Activated naive CD4-positive, alpha-beta T cell (primary cell): Measurements from ENCODE around the gene VGLL4.
"Not testable (repeated sequence)": the region's sequence is repeated elsewhere in the genome, so short reads cannot be mapped to it uniquely, and the experiment has no call there.

Source experiments
- DNase-seq, 4 experiments: peaks; one replicate each; lab custom pipeline; 2025; lab: John Stamatoyannopoulos, UW

Gene VGLL4

GRCh38 chr3:11583638-11584046 lies 60.1 kb downstream of the VGLL4 start:
- DNase-seq, result no peak

GRCh38 chr3:11583235-11583634 lies 60.5 kb downstream of the VGLL4 start:
- no peak for DNase-seq

- no peak for DNase-seq
Observed at GRCh38 chr3:11582191-11582968, 61.3 kb downstream of the VGLL4 start.

- DNase-seq, result no peak
Observed at GRCh38 chr3:11581237-11582190, 62.2 kb downstream of the VGLL4 start.

DNA sequence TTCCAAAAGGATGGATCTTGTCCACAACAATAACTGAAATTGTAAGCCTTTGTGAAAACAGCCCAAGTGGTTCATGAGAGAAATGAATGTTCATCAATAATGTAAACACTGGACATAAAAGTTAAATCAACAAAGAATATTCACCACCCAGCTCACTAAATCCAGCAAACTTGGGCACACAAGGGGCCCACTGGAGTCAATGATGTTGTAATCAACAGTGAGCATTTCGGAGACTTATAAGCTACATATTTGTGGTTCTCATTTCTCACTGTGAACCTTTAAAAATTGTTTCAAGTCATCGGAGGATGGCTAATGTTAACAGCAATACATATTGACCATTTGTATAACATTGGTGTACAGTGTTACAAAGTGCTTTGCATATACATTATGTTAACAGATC lies 63.1 kb downstream of the VGLL4 start:
- no peak for DNase-seq

GRCh38 chr3:11578169-11578568 lies 65.5 kb downstream of the VGLL4 start:
- no peak for DNase-seq

GRCh38 chr3:11576453-11576852 lies 67.3 kb downstream of the VGLL4 start:
- no peak for DNase-seq

DNA sequence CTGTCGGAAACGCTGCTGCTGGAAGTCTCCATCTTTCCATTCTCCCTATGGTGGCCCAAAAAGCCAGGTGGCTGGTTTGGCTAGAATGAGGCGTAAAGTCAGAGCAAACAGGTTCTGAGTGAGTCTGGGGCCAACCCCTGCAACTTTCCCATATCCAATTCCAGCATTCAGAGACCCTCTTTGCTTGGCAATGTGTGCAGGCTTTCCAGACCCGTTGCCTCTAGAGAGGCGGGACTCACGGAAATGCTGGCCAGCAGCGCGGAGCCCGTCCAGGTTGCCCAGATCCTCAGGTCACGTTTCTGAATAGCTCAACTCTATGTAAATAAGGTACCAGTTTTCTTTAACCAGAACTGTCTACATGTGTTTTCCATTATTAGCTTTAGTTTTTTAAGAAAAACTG lies 68.0 kb downstream of the VGLL4 start:
- DNase-seq, result no peak

DNA sequence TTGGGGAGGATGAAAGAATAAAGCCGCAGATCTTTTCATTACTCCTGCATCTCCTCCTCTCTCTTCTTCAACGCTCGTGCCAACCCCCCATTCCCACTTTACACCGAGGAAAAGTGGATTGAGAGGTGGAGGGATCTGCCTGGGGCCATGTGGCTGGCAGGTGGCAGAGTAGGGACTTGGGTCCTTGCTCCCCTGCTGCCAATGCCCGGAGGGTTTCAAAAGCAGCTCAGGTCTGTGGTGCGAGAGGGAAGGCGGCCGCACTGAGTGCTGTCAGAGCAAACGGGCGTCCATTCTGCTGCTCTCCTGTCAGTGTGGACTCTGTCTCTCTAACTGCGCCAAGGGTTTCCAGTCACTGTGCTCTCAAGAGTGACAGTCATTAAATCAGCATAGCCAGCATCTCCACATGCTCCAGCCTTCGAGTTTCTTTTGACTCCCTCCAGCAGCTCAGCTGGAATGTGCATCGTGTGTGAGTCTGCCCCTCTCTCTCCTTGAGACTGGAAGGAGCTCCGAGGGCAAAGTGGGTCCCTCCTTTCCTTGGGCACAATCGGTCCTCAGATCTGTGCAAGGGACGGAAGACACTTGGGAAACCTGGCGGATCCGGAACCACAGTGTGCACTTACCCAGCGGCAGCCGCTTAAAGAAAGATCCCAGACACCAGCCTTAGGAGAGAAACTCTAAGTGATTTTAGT lies 68.6 kb downstream of the VGLL4 start:
- no peak for DNase-seq

DNA sequence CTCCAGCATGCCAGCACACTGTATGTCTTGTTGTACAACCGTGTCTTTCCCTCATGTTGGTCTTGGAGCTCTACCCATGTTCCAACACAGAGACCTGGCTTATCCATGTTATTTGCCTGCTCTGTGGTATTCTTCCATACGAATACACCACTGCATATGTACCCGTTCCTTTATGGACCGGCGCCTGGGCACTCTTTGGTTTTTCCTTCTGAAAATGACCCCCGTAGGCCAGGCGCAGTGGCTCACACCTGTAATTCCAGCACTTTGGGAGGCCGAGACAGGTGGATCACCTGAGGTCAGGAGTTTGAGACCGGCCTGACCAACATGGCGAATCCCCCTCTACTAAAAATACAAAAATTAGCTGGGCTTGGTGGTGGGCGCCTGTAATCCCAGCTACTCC lies 71.1 kb downstream of the VGLL4 start:
- not testable (repeated sequence) for DNase-seq

DNA sequence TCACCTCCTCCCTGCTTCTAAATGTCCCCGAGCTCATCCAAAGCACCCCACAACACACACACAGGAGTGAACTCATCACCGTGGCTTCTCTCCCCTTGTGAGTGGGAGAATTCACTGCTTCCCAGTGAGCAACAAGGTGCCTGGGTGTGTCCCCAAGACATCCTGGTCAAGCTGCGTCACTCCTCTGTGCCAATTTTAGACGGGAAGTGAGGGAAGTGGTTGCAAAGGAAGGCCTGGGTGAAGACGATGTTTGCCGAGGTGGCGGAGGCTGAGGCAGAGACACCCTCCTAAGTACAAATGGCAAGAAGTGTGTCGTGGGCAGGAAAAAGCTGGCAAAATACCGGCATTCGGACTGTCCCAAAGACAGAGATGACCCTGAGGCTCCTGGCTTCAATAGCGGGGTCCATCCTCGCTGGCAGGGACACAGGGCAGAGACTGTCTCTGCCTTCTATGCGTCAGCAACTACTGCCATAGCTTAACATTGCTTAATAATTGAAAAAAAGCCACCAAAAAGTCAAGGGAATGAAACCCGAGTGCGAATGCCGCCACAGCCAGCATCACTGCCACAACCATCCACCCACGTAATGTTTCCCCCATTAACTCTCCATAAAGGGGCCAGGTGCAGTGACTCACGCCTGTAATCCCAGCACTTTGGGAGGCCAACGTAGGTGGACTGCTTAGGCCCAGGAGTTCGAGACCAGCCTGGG lies 72.8 kb downstream of the VGLL4 start:
- DNase-seq, result no peak

GRCh38 chr3:11570251-11570650 lies 73.5 kb downstream of the VGLL4 start:
- no peak for DNase-seq

GRCh38 chr3:11569156-11569741 lies 74.5 kb downstream of the VGLL4 start:
- no peak for DNase-seq

- no peak for DNase-seq
Observed at GRCh38 chr3:11568503-11569155, 75.1 kb downstream of the VGLL4 start.

DNA sequence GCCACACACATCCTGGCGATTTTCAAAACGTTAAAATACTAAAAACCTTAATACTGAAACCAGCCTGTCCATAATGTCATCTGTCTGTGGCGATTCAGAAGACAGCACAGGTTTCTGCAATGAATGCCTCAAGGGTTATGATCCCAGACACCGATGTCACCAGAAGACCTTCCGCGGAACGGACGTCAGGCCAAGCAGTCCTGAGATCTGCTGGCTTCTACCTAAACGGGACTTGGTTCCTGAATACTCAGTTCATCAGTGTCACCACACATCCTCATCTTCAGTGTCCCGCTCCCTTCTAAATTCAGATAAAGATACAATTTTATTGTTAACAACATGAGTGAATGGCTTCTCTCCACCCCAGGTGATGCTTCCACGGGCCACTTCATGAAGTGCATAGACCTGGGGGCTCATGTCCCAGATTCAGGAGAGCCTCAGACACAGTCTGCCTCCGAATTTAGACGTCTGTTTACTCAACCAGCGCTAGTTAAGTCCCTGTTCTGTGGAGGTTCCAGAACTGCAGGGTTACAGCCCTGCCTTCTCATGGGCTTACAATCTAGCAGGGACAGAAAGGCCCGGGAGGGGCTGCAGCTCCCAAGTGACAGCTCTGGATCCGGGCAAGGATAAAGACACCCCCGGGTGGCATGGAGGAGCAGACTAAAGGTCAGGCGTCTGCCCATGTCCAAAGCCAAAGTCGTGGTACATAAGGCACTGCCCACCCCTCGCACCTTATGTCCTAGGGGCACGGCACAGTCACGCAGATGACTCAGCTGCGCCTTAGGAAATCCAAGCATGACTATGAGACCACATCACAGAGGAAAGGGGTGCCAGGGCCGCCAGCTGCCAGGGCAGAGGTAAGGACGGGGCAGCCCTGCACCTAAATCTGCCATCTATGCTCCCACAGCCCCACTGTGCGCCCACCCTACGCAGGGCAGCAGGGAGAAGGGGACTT lies 75.9 kb downstream of the VGLL4 start:
- no peak for DNase-seq

GRCh38 chr3:11566916-11567315 lies 76.8 kb downstream of the VGLL4 start:
- no peak for DNase-seq

DNA sequence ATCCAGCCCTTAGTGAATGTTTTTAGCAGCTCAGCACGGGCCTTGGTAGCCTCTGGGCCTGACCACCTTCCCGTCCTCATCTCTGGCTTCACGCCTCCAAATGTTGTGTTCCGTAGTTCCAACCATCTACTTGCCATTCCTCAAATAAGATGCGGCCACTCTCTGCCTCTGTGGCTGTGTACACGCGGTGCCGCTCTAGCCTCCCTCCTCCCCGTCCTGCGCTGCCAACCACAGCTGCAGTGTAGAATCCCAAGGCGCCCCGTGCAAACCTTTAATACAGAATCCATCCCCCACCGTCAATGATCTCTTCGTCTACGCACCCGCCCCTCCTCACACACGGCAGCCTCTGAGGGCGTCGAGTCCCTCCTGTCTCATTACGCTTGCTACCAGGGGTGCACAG lies 77.2 kb downstream of the VGLL4 start:
- no peak for DNase-seq

DNA sequence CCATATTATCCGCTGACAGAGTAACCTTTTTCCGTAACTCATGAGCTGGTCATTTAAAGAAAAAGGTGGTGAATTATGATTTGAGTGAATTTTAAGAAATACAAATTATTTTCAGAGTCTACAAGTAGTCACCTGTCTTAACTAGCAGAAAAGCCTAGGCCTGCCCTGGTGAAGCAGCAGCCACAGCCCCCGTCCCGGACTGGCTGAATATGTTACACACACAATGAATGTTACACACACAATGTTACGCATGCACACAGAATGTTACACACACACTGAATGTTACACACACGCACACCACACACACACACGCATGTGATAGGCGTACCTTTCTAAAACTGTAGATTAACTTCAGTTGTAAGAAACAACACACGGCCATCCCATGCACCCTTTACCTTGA lies 77.8 kb downstream of the VGLL4 start:
- no peak for DNase-seq

GRCh38 chr3:11565492-11565891 lies 78.2 kb downstream of the VGLL4 start:
- DNase-seq, result no peak

DNA sequence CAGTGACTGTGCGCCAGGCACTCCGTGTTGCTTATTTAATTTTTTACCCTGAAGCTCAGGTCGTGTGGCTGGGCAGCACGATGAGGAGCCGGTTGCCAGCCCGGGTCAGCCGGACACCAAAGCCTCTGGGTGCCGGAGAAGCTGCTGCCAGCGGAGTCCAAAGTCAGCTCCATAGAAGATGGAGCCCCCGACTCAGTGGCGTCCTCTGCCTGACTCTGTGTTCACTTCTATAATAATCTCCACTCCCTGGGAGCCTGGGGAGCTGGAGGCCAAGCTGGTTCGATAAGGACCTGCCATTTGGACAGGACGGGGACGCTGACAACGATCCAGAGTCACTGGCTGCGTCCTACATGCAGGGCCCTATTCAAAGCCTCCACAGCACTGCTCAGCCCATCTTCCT lies 78.6 kb downstream of the VGLL4 start:
- no peak for DNase-seq
